GM12891 (cell line): ENCODE data around the gene SLC45A1.

Experiments used
- DNase-seq: peaks from one replicate; pipeline ENCODE4 v3.0.0; 2011; ENCODE audit warnings: low spot score; ENCODE audit not compliant: insufficient read length
- FAIRE-seq: peaks from 2 replicates; lab custom pipeline; 2011; peaks lifted over from hg19 to GRCh38; lab: Jason Lieb, UNC
- PAX5 ChIP-seq: IDR thresholded peaks from 2 replicates; pipeline ENCODE4 v1.6.1; 2011; ENCODE audit warnings: low read length, moderate library complexity, mild to moderate bottlenecking; ENCODE audit not compliant: insufficient read depth, severe bottlenecking
- POLR2A ChIP-seq: IDR thresholded peaks from 2 replicates; pipeline ENCODE4 v1.6.1; 2011; ENCODE audit warnings: low read depth, low read length, control low read depth
- POLR2AphosphoS5 ChIP-seq: IDR thresholded peaks from 2 replicates; pipeline ENCODE4 v1.6.1; 2011; ENCODE audit warnings: low read depth, low read length, control low read depth
- POU2F2 ChIP-seq: IDR thresholded peaks from 2 replicates; pipeline ENCODE4 v1.6.1; 2011; ENCODE audit warnings: low read depth, mild to moderate bottlenecking, control low read depth, low read length, moderate library complexity
- SPI1 ChIP-seq: IDR thresholded peaks from 2 replicates; pipeline ENCODE4 v1.6.1; 2011; ENCODE audit warnings: low read depth, low read length, control low read depth
- TAF1 ChIP-seq: IDR thresholded peaks from 2 replicates; pipeline ENCODE4 v1.6.1; 2011; ENCODE audit warnings: low read depth, low read length, control low read depth

The SLC45A1 gene

GRCh38 chr1:8334106-8334851, 16.4 kb downstream of the SLC45A1 start:
- FAIRE-seq = no peak
- DNase-seq = no peak
- TF ChIP-seq SPI1 (no peak), PAX5 (no peak), POU2F2 (no peak), POLR2A (no peak), POLR2AphosphoS5 (no peak), TAF1 (no peak)

GRCh38 chr1:8335246-8335645, 17.3 kb downstream of the SLC45A1 start:
- TF ChIP-seq POU2F2 (no peak), POLR2A (no peak), SPI1 (no peak), POLR2AphosphoS5 (no peak), PAX5 (no peak), TAF1 (no peak)
- no peak for FAIRE-seq
- DNase-seq = no peak

DNA sequence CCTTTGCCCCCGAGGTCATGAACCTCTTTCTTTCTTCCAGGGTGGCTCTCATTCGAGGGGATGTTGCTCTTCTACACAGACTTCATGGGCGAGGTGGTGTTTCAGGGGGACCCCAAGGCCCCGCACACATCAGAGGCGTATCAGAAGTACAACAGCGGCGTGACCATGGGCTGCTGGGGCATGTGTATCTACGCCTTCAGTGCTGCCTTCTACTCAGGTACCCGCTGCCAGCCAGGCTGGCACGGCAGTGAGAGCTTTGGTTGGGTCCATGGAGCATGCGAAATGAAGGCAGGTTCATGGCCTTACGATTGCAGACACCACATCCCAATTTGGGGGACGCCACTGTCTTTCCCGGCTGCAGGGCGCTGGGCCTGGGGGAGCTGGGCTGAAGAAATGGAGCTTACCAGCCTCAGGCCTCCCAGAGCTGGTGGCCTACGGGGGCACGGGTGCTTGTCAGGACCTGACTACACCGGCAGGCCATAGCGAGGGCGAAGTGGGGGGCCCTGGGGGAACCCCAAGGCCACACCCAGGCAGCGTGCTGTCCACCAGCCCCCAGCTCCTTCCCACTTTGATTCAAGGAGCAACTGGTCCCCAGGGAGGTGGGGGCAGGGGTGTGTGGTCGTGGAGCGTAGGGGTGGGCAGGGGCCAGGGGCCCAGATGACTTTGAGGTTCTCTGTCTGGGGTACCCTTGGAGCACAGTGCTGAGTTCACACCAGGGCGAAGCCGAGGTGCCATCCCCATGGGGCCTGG, 20.0 kb downstream of the SLC45A1 start:
- DNase-seq (no peak), FAIRE-seq (no peak)
- no peak for TF ChIP-seq POLR2A
- TF ChIP-seq SPI1 = no peak
- no peak for TF ChIP-seq TAF1
- no peak for TF ChIP-seq POU2F2
- no peak for TF ChIP-seq POLR2AphosphoS5
- no peak for TF ChIP-seq PAX5

DNA sequence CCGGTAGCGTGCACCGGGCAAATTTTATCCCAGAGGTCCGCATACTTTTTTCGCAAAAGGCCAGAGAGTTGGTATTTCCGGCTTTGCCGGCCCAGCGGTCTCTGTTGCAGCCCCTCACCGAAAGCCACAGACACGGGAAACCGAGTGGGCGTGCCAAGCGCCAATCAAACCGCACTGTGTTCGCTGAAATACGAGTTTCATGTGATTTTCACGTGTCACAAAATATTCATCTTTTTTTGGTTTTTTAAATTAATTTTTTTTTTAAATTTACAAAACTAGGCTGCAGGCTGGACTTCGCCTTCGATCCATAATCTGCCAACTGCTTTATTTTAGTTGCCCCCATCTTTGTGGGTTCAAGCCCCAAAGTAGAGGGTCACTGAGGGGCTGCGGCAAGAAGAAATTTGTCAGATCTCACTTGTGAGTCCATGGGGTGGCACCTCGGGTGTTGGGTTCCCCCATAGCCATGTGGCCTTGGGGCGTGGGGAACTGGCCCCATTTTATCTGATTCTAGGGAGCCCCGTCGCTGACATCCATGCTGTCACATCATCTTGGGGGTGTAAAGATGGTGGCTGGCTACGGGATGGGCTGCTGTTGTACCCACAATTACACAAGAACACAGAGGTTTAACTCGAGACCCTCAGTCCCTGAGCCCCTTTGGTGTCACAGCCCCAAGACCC, 20.8 kb downstream of the SLC45A1 start:
- DNase-seq = no peak
- no peak for FAIRE-seq
- TF ChIP-seq POLR2AphosphoS5 = no peak
- TF ChIP-seq POLR2A = no peak
- no peak for TF ChIP-seq PAX5
- no peak for TF ChIP-seq POU2F2
- no peak for TF ChIP-seq SPI1
- no peak for TF ChIP-seq TAF1

GRCh38 chr1:8339203-8339600, 21.3 kb downstream of the SLC45A1 start:
- FAIRE-seq (no peak), DNase-seq (no peak)
- TF ChIP-seq POLR2A (no peak), TAF1 (no peak)

- no peak for DNase-seq
- TF ChIP-seq POLR2AphosphoS5 = no peak
- FAIRE-seq = no peak
These were observed 22.5 kb downstream of the SLC45A1 start for GRCh38 chr1:8340448-8340847.

GRCh38 chr1:8342325-8342724, 24.4 kb downstream of the SLC45A1 start:
- FAIRE-seq (no peak), DNase-seq (no peak)
- TF ChIP-seq TAF1 (no peak), POLR2AphosphoS5 (no peak), POLR2A (no peak), PAX5 (no peak), POU2F2 (no peak), SPI1 (no peak)

GRCh38 chr1:8343044-8343443, 25.1 kb downstream of the SLC45A1 start:
- FAIRE-seq (no peak), DNase-seq (no peak)
- TF ChIP-seq POLR2A = no peak
- no peak for TF ChIP-seq POLR2AphosphoS5
- no peak for TF ChIP-seq PAX5

DNA sequence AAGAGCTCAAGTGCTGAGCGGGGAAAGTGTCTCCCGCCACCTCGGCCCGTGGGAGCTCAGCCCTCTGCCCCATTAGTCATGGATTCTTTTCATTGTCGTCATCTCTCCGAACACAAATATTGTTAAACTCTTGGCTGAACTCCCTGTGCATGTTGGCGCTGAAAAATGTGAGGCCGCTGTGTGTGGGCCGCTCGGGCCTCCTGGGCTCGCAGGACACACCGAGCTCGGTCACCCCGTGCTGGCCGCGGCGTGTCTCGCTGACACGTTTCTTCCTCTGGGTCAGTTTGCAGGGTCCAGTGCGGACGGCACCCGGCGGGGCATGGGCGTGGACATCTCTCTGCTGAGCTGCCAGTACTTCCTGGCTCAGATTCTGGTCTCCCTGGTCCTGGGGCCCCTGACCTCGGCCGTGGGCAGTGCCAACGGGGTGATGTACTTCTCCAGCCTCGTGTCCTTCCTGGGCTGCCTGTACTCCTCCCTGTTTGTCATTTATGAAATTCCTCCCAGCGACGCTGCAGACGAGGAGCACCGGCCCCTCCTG, 25.6 kb downstream of the SLC45A1 start:
- FAIRE-seq (no peak), DNase-seq (no peak)
- no peak for TF ChIP-seq SPI1
- TF ChIP-seq POLR2AphosphoS5 = no peak
- TF ChIP-seq PAX5 = no peak
- no peak for TF ChIP-seq TAF1
- no peak for TF ChIP-seq POLR2A
- no peak for TF ChIP-seq POU2F2

GRCh38 chr1:8344893-8345507, 27.1 kb downstream of the SLC45A1 start:
- TF ChIP-seq POLR2AphosphoS5 (no peak), TAF1 (no peak), PAX5 (no peak), SPI1 (no peak), POU2F2 (no peak), POLR2A (no peak)
- no peak for DNase-seq
- no peak for FAIRE-seq
